PC-3 (cell line): ENCODE data around the gene PCDHB6. TPM values are rescaled to one million over a fixed set of nuclear protein-coding genes. Genes with fewer than 3 reads are reported as not detected.
"Not testable (repeated sequence)": the region's sequence is repeated elsewhere in the genome, so short reads cannot be mapped to it uniquely, and the experiment has no call there.

ENCODE experiments used
- ATAC-seq: fragments of 200-7000 bp; cut with Tn5 transposase; 2 replicates; pipeline ENCODE4 v1.9.1; 2020; ENCODE audit warnings: mild to moderate bottlenecking, moderate library complexity
- BruUV-seq: library from RNA; stranded (reverse); fragments of 400-500 nt; replicated peaks from 2 replicates; lab custom pipeline; 2021; lab: Mats Ljungman, UMichigan
- CTCF ChIA-PET: fragments of 300-600 bp; sonication (Branson Sonifier 250); formaldehyde crosslinking; loops from one replicate; lab custom pipeline; 2022; ENCODE audit warnings: antibody characterized with exemption; lab: Charles Lee
- POLR2A ChIA-PET: fragments of 300-600 bp; sonication (Branson Sonifier 250); formaldehyde crosslinking; loops from one replicate; lab custom pipeline; 2022; ENCODE audit warnings: antibody characterized with exemption; ENCODE audit not compliant: unreplicated experiment; lab: Charles Lee
- DNase-seq: peaks from one replicate; pipeline ENCODE4 v3.0.0-alpha.2; 2015
- H2AFZ ChIP-seq: fragments of 300-600 bp; sonication (generic); 2 replicates; pipeline ENCODE4 v1.6.0; 2016; ENCODE audit warnings: antibody characterized with exemption, low read length
- H3F3A ChIP-seq: fragments of 300-600 bp; sonication (generic); one replicate; pipeline ENCODE4 v1.6.0; 2017; ENCODE audit warnings: antibody characterized with exemption, low read length, control low read depth, mild to moderate bottlenecking; ENCODE audit not compliant: unreplicated experiment
- H3K27ac ChIP-seq: fragments of 300-600 bp; sonication (generic); 2 replicates; pipeline ENCODE4 v1.5.1; 2016; ENCODE audit warnings: mild to moderate bottlenecking, low read length
- H3K27me3 ChIP-seq: fragments of 300-600 bp; sonication (generic); 2 replicates; pipeline ENCODE4 v1.6.1; 2016; ENCODE audit warnings: low read length, mixed read lengths
- H3K36me3 ChIP-seq: fragments of 300-600 bp; sonication (generic); 2 replicates; pipeline ENCODE4 v1.6.1; 2016; ENCODE audit warnings: low read depth, mixed run types, low read length, mixed read lengths
- H3K4me1 ChIP-seq: fragments of 300-600 bp; sonication (generic); 2 replicates; pipeline ENCODE4 v1.5.1; 2016; ENCODE audit warnings: low read length; ENCODE audit not compliant: insufficient read depth
- H3K4me2 ChIP-seq: fragments of 300-600 bp; sonication (generic); 2 replicates; pipeline ENCODE4 v1.6.0; 2016; ENCODE audit warnings: low read length
- H3K4me3 ChIP-seq: fragments of 300-600 bp; sonication (generic); 2 replicates; pipeline ENCODE4 v1.5.1; 2016; ENCODE audit warnings: mild to moderate bottlenecking, low read length, mixed read lengths
- H3K79me2 ChIP-seq: fragments of 300-600 bp; sonication (generic); 2 replicates; pipeline ENCODE4 v1.6.1; 2017; ENCODE audit warnings: low read length, mixed read lengths
- H3K9ac ChIP-seq: fragments of 300-600 bp; sonication (generic); 2 replicates; pipeline ENCODE4 v1.6.0; 2016; ENCODE audit warnings: mild to moderate bottlenecking, low read length
- H3K9me2 ChIP-seq: fragments of 300-600 bp; sonication (generic); replicated peaks from 2 replicates; pipeline ENCODE4 v1.6.1; 2016; ENCODE audit warnings: mixed run types, low read length, mixed read lengths
- H3K9me3 ChIP-seq: fragments of 300-600 bp; sonication (generic); 2 replicates; pipeline ENCODE4 v1.6.1; 2016; ENCODE audit warnings: low read length, mixed read lengths
- H4K20me1 ChIP-seq: fragments of 300-600 bp; sonication (generic); 2 replicates; pipeline ENCODE4 v1.6.1; 2016; ENCODE audit warnings: low read length, mixed read lengths
- EZH2 ChIP-seq: fragments of 300-600 bp; sonication (generic); IDR thresholded peaks from one replicate; pipeline ENCODE4 v1.6.1; 2017; ENCODE audit warnings: antibody characterized with exemption, mild to moderate bottlenecking, low read length; ENCODE audit not compliant: unreplicated experiment
- intact Hi-C: fragments of 100-400 bp; cut with micrococcal nuclease; formaldehyde crosslinking; loops from 2 replicates; pipeline ENCODE4 v1.9.0; 2023
- total RNA-seq: library from RNA; depleted of rRNA; stranded (reverse); fragments of >200 nt; gene quantifications from 2 replicates; pipeline ENCODE4 v1.2.3, GENCODE V29; 2014
- TF ChIP-seq, protein P1 (sequence below): fragments of 300-600 bp; sonication (generic); conservative IDR thresholded peaks from 2 replicates; pipeline ENCODE4 v1.5.1; 2017; ENCODE audit warnings: antibody characterized with exemption, low read depth, mild to moderate bottlenecking, low read length

Gene PCDHB6
- total RNA-seq, 1 experiment from 2014 or later = not detected

DNA sequence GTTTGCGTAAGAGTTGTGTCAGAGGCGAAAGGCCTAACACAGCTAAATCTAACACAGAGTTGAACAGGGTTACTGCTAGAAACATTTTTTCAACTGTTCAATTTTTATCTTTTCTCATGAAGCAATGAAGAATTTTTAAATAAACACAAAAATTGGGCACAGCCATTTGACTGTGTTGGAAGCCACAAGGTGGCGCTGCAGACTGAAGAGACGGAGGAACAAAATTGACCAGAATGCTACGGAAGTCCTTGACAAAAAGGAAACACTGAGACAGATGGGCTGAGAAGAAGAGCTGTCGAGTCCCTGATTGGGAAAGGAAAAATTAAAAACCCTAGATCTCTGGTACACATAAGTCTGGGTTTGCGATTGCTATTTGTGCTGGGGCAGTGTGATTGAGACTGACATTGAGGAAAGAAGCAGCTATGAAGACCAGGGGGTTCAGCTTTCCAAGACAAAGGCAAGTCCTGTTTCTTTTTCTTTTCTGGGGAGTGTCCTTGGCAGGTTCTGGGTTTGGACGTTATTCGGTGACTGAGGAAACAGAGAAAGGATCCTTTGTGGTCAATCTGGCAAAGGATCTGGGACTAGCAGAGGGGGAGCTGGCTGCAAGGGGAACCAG is 37.1 kb downstream of the PCDHB6 start, which contains the start of gene PCDHB9:
Gene PCDHB9 (plus strand): TSS at position 265 of the 616 bp plus-strand sequence. CDS start 158 bp downstream, at position 423.
- H3K9me2 ChIP-seq = no peaks in the 10 kb centered on the region
- ChIA-PET POLR2A (no interaction called here), CTCF (interaction anchor here (0.6 kb wide), 2 partner anchors 93 to 177 kb away, joined by 3 read pairs; partner anchors contain the start of genes PCDHB2 and PCDHGA5)
- no peak for TF ChIP-seq EZH2
- TF ChIP-seq, protein P1, sequence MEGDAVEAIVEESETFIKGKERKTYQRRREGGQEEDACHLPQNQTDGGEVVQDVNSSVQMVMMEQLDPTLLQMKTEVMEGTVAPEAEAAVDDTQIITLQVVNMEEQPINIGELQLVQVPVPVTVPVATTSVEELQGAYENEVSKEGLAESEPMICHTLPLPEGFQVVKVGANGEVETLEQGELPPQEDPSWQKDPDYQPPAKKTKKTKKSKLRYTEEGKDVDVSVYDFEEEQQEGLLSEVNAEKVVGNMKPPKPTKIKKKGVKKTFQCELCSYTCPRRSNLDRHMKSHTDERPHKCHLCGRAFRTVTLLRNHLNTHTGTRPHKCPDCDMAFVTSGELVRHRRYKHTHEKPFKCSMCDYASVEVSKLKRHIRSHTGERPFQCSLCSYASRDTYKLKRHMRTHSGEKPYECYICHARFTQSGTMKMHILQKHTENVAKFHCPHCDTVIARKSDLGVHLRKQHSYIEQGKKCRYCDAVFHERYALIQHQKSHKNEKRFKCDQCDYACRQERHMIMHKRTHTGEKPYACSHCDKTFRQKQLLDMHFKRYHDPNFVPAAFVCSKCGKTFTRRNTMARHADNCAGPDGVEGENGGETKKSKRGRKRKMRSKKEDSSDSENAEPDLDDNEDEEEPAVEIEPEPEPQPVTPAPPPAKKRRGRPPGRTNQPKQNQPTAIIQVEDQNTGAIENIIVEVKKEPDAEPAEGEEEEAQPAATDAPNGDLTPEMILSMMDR = peak; percentile 69
- no TSS peak for BruUV-seq
- H4K20me1 ChIP-seq = no peaks in the 10 kb centered on the region
- peak within 1 kb of the TSS; percentile 28; the same call in 1 of the 2 replicates for H3K4me2 ChIP-seq
- peak; percentile 47 for DNase-seq
- H3K27me3 ChIP-seq = no peaks in the 10 kb centered on the region
- intact Hi-C loops = loop anchor here (2.0 to 5.0 kb wide), 2 partner anchors 95 to 374 kb away; partner anchors contain the start of gene PCDHB2
- peak within 1 kb of the TSS; percentile 70; the same call in 1 of the 2 replicates for H2AFZ ChIP-seq
- peak; percentile 66 for ATAC-seq
- H3K36me3 ChIP-seq = peaks cover 3% of the 10 kb centered on the region; the same call in 1 of the 2 replicates
- H3K79me2 ChIP-seq = no peaks in the 10 kb centered on the region
- H3K4me3 ChIP-seq = peak within 1 kb of the TSS; percentile 50
- H3K27ac ChIP-seq = no peak within 1 kb of the TSS
- no peaks in the 10 kb centered on the region for H3F3A ChIP-seq
- H3K4me1 ChIP-seq = no peaks in the 10 kb centered on the region
- no peaks in the 10 kb centered on the region for H3K9me3 ChIP-seq
- H3K9ac ChIP-seq = no peak within 1 kb of the TSS

DNA sequence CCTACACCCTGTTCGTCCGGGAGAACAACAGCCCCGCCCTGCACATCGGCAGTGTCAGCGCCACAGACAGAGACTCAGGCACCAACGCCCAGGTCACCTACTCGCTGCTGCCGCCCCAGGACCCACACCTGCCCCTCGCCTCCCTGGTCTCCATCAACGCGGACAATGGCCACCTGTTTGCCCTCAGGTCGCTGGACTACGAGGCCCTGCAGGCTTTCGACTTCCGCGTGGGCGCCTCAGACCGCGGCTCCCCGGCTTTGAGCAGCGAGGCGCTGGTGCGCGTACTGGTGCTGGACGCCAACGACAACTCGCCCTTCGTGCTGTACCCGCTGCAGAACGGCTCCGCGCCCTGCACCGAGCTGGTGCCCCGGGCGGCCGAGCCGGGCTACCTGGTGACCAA is 38.8 kb downstream of the PCDHB6 start:
- ATAC-seq, H3K4me3 ChIP-seq, H3K36me3 ChIP-seq, H3K9me3 ChIP-seq, H4K20me1 ChIP-seq, H3K9ac ChIP-seq, BruUV-seq, CTCF ChIA-PET, H3K27me3 ChIP-seq, DNase-seq, H3K27ac ChIP-seq, H3K4me2 ChIP-seq, H3K9me2 ChIP-seq, H3K4me1 ChIP-seq, H3K79me2 ChIP-seq, H2AFZ ChIP-seq, H3F3A ChIP-seq, POLR2A ChIA-PET: not testable (repeated sequence)
- intact Hi-C loops = loop anchor here (5.0 kb wide), 1 partner anchor 96 kb away; the partner anchor contains the start of gene PCDHB2

DNA sequence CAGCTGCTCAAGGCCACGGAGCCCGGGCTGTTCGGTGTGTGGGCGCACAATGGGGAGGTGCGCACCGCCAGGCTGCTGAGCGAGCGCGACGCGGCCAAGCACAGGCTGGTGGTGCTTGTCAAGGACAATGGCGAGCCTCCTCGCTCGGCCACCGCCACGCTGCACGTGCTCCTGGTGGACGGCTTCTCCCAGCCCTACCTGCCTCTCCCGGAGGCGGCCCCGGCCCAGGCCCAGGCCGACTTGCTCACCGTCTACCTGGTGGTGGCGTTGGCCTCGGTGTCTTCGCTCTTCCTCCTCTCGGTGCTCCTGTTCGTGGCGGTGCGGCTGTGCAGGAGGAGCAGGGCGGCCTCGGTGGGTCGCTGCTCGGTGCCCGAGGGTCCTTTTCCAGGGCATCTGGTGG is 39.3 kb downstream of the PCDHB6 start:
- H3K4me2 ChIP-seq, POLR2A ChIA-PET, H3K36me3 ChIP-seq, H2AFZ ChIP-seq, H3K9me2 ChIP-seq, H3K9me3 ChIP-seq, CTCF ChIA-PET, H3K27ac ChIP-seq, ATAC-seq, H3F3A ChIP-seq, H3K4me1 ChIP-seq, H3K79me2 ChIP-seq, DNase-seq, H3K9ac ChIP-seq, BruUV-seq, H3K4me3 ChIP-seq, H4K20me1 ChIP-seq, H3K27me3 ChIP-seq: not testable (repeated sequence)
- intact Hi-C loops = loop anchor here (5.0 kb wide), 1 partner anchor 97 kb away; the partner anchor contains the start of gene PCDHB2
